Stimulated activated CD4-positive, alpha-beta T cell treated with anti-CD3 and anti-CD28 coated beads, Interleukin-1b, Interleukin-23, amount 100 ng/mL, for 4 hours (primary cell): Measurements from ENCODE around the gene KRTAP10-9.
"Not testable (repeated sequence)": the region's sequence is repeated elsewhere in the genome, so short reads cannot be mapped to it uniquely, and the experiment has no call there.

ENCODE experiments used
- DNase-seq, 2 donors: peaks; one replicate each; pipeline ENCODE4 v3.0.0-alpha.2; 2020; ENCODE audit warnings: low read depth in 2 of 2

Gene KRTAP10-9

GRCh38 chr21:44626673-44627143 is at the start of gene KRTAP10-9:
Gene KRTAP10-9, plus strand, starts transcription at chr21:44627093. Its CDS starts 79 bp downstream, at chr21:44627172.
- no peak for DNase-seq

- DNase-seq, result no peak
These were observed 48.4 kb upstream of the KRTAP10-9 start for GRCh38 chr21:44578371-44579055.

GRCh38 chr21:44579056-44579832 is 47.6 kb upstream of the KRTAP10-9 start:
- no peak for DNase-seq

GRCh38 chr21:44579833-44580144 is 47.1 kb upstream of the KRTAP10-9 start:
- no peak for DNase-seq

GRCh38 chr21:44580231-44580821 is 46.6 kb upstream of the KRTAP10-9 start, which contains the start of gene KRTAP10-5:
Gene KRTAP10-5, minus strand, starts transcription at chr21:44580604. Its CDS starts 26 bp downstream, at chr21:44580578.
- not testable (repeated sequence) for DNase-seq

GRCh38 chr21:44581158-44581557 is 45.7 kb upstream of the KRTAP10-9 start:
- no peak for DNase-seq

GRCh38 chr21:44582055-44582454 is 44.8 kb upstream of the KRTAP10-9 start:
- no peak for DNase-seq

GRCh38 chr21:44583089-44583799 is 43.6 kb upstream of the KRTAP10-9 start:
- no peak for DNase-seq

GRCh38 chr21:44583800-44584147 is 43.1 kb upstream of the KRTAP10-9 start:
- DNase-seq, result no peak

GRCh38 chr21:44585892-44586291 is 41.0 kb upstream of the KRTAP10-9 start:
- no peak for DNase-seq

- no peak for DNase-seq
These were observed 37.8 kb upstream of the KRTAP10-9 start for GRCh38 chr21:44589094-44589493.

GRCh38 chr21:44589586-44590305 is 37.1 kb upstream of the KRTAP10-9 start:
- DNase-seq, result no peak

GRCh38 chr21:44590311-44590721 is 36.6 kb upstream of the KRTAP10-9 start:
- no peak for DNase-seq

GRCh38 chr21:44590897-44591800 is 35.7 kb upstream of the KRTAP10-9 start:
- DNase-seq, result not testable (repeated sequence)

GRCh38 chr21:44591801-44592130 is 35.1 kb upstream of the KRTAP10-9 start:
- not testable (repeated sequence) for DNase-seq

GRCh38 chr21:44592446-44593311 is 34.2 kb upstream of the KRTAP10-9 start, which contains the start of gene KRTAP10-6:
Gene KRTAP10-6, minus strand, starts transcription at chr21:44592505. Its CDS starts 21 bp downstream, at chr21:44592484.
- no peak for DNase-seq

GRCh38 chr21:44593598-44594405 is 33.1 kb upstream of the KRTAP10-9 start:
- DNase-seq, result no peak

- no peak for DNase-seq
These were observed 32.4 kb upstream of the KRTAP10-9 start for GRCh38 chr21:44594406-44594916.
